Mesothelial cell of epicardium (in vitro differentiated cells): ENCODE measurements around the gene LHFPL6. TPM values are rescaled to one million over a fixed set of nuclear protein-coding genes. Genes with fewer than 3 reads are reported as not detected.

Experiments
- DNase-seq, 2 experiments: peaks; one replicate each; pipeline ENCODE4 v3.0.0; 2021; ENCODE audit warnings: low spot score in 2 of 2; ENCODE audit not compliant: unreplicated experiment in 2 of 2
- H3K27ac Mint-ChIP-seq: 2 replicates; pipeline ENCODE4 v1.8.0; 2021; ENCODE audit warnings: mixed read lengths
- H3K27me3 Mint-ChIP-seq: 2 replicates; pipeline ENCODE4 v1.8.0; 2021; ENCODE audit warnings: low read depth, mixed read lengths
- H3K36me3 Mint-ChIP-seq: 2 replicates; pipeline ENCODE4 v1.8.0; 2021; ENCODE audit warnings: mixed read lengths
- H3K4me1 Mint-ChIP-seq: 2 replicates; pipeline ENCODE4 v1.8.0; 2021; ENCODE audit warnings: mixed read lengths
- H3K4me3 Mint-ChIP-seq: 2 replicates; pipeline ENCODE4 v1.8.0; 2021; ENCODE audit warnings: mild to moderate bottlenecking, moderate library complexity, mixed read lengths
- H3K9me3 Mint-ChIP-seq: 2 replicates; pipeline ENCODE4 v1.8.0; 2021; ENCODE audit warnings: mixed read lengths
- CTCF ChIP-seq: fragments of 200-600 bp; sonication (generic); IDR thresholded peaks from one replicate; pipeline ENCODE4 v1.5.0; 2021; ENCODE audit warnings: antibody characterized with exemption; ENCODE audit not compliant: unreplicated experiment
- total RNA-seq: library from RNA; stranded (reverse); gene quantifications from 3 replicates; pipeline ENCODE4 v1.2.1, GENCODE V29; 2021

The LHFPL6 gene
- total RNA-seq, 1 donor from 2014 or later: 18.2 TPM

- Mint-ChIP-seq H3K27ac (no peak overlapping the region), H3K9me3 (peaks cover 9% of the 10 kb centered on the region)
These were observed 224.7 kb downstream of the LHFPL6 start for GRCh38 chr13:39378306-39378705.

GRCh38 chr13:39377699-39378098 is 225.3 kb downstream of the LHFPL6 start:
- Mint-ChIP-seq H3K27me3 (peaks cover 6% of the 10 kb centered on the region), H3K4me3 (no peak overlapping the region), H3K4me1 (peaks cover 11% of the 10 kb centered on the region), H3K27ac (no peak overlapping the region), H3K9me3 (peaks cover 9% of the 10 kb centered on the region), H3K36me3 (peaks cover 5% of the 10 kb centered on the region)
- TF ChIP-seq CTCF: no peak
- no peak for DNase-seq

More at GRCh38 chr13:39378306-39378705, 224.7 kb downstream of the LHFPL6 start:
- H3K4me1 Mint-ChIP-seq: peaks cover 11% of the 10 kb centered on the region
- peaks cover 6% of the 10 kb centered on the region for H3K27me3 Mint-ChIP-seq
- H3K4me3 Mint-ChIP-seq: no peak overlapping the region
- no peak for TF ChIP-seq CTCF
- no peak for DNase-seq
- peaks cover 5% of the 10 kb centered on the region for H3K36me3 Mint-ChIP-seq

GRCh38 chr13:39376076-39376475 is 226.9 kb downstream of the LHFPL6 start:
- DNase-seq: no peak
- peaks cover 11% of the 10 kb centered on the region for H3K27me3 Mint-ChIP-seq
- no peak overlapping the region for H3K4me3 Mint-ChIP-seq
- H3K9me3 Mint-ChIP-seq: peaks cover 5% of the 10 kb centered on the region
- H3K4me1 Mint-ChIP-seq: peaks cover 11% of the 10 kb centered on the region
- TF ChIP-seq CTCF: no peak
- peaks cover 3% of the 10 kb centered on the region for H3K36me3 Mint-ChIP-seq
- no peak overlapping the region for H3K27ac Mint-ChIP-seq

DNA sequence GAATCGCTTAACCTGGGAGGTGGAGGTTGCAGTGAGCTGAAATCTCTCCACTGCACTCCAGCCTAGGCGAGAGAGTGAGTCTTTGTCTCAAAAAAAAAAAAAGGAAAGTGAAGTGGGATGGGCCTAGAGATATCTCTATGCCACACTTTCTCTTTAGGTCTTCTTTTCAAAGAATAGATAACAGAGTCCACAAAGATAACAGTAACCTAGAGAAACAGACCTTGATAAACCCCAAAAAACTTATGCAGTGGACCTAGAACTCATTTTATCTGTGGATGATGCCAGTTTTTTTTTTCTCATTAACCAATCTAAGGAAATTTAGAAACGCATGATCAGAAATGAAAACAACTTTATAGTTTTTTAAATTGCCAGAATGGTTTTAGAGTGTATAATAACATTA is 227.4 kb downstream of the LHFPL6 start:
- Mint-ChIP-seq H3K36me3 (peaks cover 3% of the 10 kb centered on the region), H3K27me3 (peaks cover 11% of the 10 kb centered on the region), H3K4me3 (no peak overlapping the region), H3K9me3 (peaks cover 4% of the 10 kb centered on the region), H3K27ac (no peak overlapping the region), H3K4me1 (peaks cover 11% of the 10 kb centered on the region)
- DNase-seq: no peak
- no peak for TF ChIP-seq CTCF

DNA sequence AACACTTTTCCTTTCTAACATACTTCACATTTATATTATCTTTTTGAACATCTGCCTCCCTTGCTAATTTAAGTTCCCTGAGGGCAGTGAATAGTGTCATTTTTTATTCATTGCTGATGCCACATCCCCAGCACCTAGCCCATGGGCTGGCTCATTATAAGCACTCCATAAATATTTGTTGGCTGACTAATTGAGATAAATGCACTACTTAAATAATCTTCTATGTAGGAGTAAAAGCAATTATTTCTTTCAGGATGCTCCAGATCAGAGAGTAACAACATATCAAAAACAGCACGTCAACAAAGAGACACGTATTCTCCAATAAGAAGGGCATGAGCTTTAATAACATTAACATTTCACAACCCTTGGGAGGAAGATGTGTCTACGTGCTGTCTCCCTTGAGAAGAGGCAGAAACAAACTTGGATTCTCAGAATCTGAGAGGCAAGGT is 228.2 kb downstream of the LHFPL6 start:
- Mint-ChIP-seq H3K4me1 (peaks cover 11% of the 10 kb centered on the region), H3K27me3 (peaks cover 13% of the 10 kb centered on the region), H3K9me3 (no peaks in the 10 kb centered on the region), H3K4me3 (no peak overlapping the region), H3K27ac (peak overlapping the region; percentile 64), H3K36me3 (no peaks in the 10 kb centered on the region)
- no peak for DNase-seq
- TF ChIP-seq CTCF: no peak

DNA sequence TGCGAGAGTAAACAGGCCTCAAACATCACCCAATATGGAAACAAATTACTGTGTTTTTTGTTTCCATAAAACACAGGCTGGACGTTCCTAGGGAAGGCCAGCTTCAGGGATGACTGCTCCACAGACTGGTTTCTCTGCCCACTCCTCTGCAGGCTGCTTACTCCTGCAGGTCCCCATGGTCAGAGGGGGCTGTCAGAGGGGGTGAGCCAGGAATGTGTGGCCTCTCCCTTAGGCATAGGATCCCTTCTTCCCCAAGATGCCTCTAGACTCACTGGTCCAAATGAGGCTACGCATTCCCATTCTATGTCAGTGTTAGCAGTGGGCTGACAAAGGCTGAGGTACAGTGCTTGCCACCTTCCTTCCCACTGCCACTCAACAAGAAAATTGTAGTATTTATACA is 229.8 kb downstream of the LHFPL6 start:
- no peaks in the 10 kb centered on the region for H3K9me3 Mint-ChIP-seq
- TF ChIP-seq CTCF: no peak
- H3K27me3 Mint-ChIP-seq: peaks cover 13% of the 10 kb centered on the region
- no peak overlapping the region for H3K27ac Mint-ChIP-seq
- H3K36me3 Mint-ChIP-seq: no peaks in the 10 kb centered on the region
- no peak overlapping the region for H3K4me3 Mint-ChIP-seq
- no peak for DNase-seq
- peaks cover 7% of the 10 kb centered on the region for H3K4me1 Mint-ChIP-seq
